HEK293 (cell line): ENCODE results near the gene ERBB2.

Source experiments
- ATF2 ChIP-seq: fragments of 450-650 bp; formaldehyde crosslinking; IDR thresholded peaks from 2 replicates; pipeline ENCODE4 v1.5.1; 2016; ENCODE audit warnings: missing biosample characterization, missing genetic modification characterization, low read depth
- ELK4 ChIP-seq: IDR thresholded peaks from 2 replicates; pipeline ENCODE4 v1.6.1; 2011; ENCODE audit warnings: mild to moderate bottlenecking, low read depth, low read length, borderline replicate concordance
- GLI4 ChIP-seq: fragments of 450-650 bp; formaldehyde crosslinking; IDR thresholded peaks from 2 replicates; pipeline ENCODE4 v1.5.1; 2016; ENCODE audit warnings: missing biosample characterization, missing genetic modification characterization
- IKZF3 ChIP-seq: fragments of 450-650 bp; IDR thresholded peaks from 2 replicates; pipeline ENCODE4 v1.5.0; 2018; ENCODE audit warnings: missing biosample characterization, mild to moderate bottlenecking, missing genetic modification characterization, moderate library complexity
- SCRT1 ChIP-seq: fragments of 450-650 bp; formaldehyde crosslinking; IDR thresholded peaks from 2 replicates; pipeline ENCODE4 v1.5.1; 2016; ENCODE audit warnings: missing biosample characterization, missing genetic modification characterization, borderline replicate concordance
- SP7 ChIP-seq: fragments of 450-650 bp; formaldehyde crosslinking; IDR thresholded peaks from 2 replicates; pipeline ENCODE4 v1.5.1; 2016; ENCODE audit warnings: missing biosample characterization, missing genetic modification characterization
- ZBTB48 ChIP-seq: fragments of 450-650 bp; formaldehyde crosslinking; IDR thresholded peaks from 2 replicates; pipeline ENCODE4 v1.5.1; 2016; ENCODE audit warnings: missing biosample characterization, missing genetic modification characterization
- ZFP37 ChIP-seq: fragments of 450-650 bp; formaldehyde crosslinking; IDR thresholded peaks from 2 replicates; pipeline ENCODE4 v1.5.1; 2016; ENCODE audit warnings: missing biosample characterization, missing genetic modification characterization
- ZNF148 ChIP-seq: fragments of 450-650 bp; formaldehyde crosslinking; IDR thresholded peaks from 2 replicates; pipeline ENCODE4 v1.5.0; 2017; ENCODE audit warnings: missing biosample characterization, missing genetic modification characterization, borderline replicate concordance
- ZNF221 ChIP-seq: fragments of 450-650 bp; formaldehyde crosslinking; IDR thresholded peaks from 2 replicates; pipeline ENCODE4 v1.5.1; 2017; ENCODE audit warnings: missing biosample characterization, missing genetic modification characterization, borderline replicate concordance
- ZNF248 ChIP-seq: fragments of 450-650 bp; formaldehyde crosslinking; IDR thresholded peaks from 2 replicates; pipeline ENCODE4 v1.5.1; 2017; ENCODE audit warnings: missing biosample characterization, missing genetic modification characterization
- ZNF354C ChIP-seq: fragments of 450-650 bp; formaldehyde crosslinking; IDR thresholded peaks from 2 replicates; pipeline ENCODE4 v1.5.1; 2016; ENCODE audit warnings: missing biosample characterization, missing genetic modification characterization, low read depth, borderline replicate concordance
- ZNF366 ChIP-seq: fragments of 450-650 bp; formaldehyde crosslinking; conservative IDR thresholded peaks from 2 replicates; pipeline ENCODE4 v1.5.1; 2016; ENCODE audit warnings: missing biosample characterization, missing genetic modification characterization
- ZNF514 ChIP-seq: fragments of 450-650 bp; formaldehyde crosslinking; IDR thresholded peaks from 2 replicates; pipeline ENCODE4 v1.5.1; 2016; ENCODE audit warnings: missing biosample characterization, missing genetic modification characterization
- ZNF600 ChIP-seq: fragments of 450-650 bp; formaldehyde crosslinking; IDR thresholded peaks from 2 replicates; pipeline ENCODE4 v1.5.1; 2016; ENCODE audit warnings: missing biosample characterization, missing genetic modification characterization
- ZNF610 ChIP-seq: fragments of 450-650 bp; formaldehyde crosslinking; IDR thresholded peaks from 2 replicates; pipeline ENCODE4 v1.5.1; 2016; ENCODE audit warnings: missing biosample characterization, missing genetic modification characterization, borderline replicate concordance
- ZNF621 ChIP-seq: fragments of 450-650 bp; formaldehyde crosslinking; IDR thresholded peaks from 2 replicates; pipeline ENCODE4 v1.5.1; 2017; ENCODE audit warnings: missing biosample characterization, missing genetic modification characterization
- ZNF626 ChIP-seq: fragments of 450-650 bp; sonication (Bioruptor Pico); formaldehyde crosslinking; IDR thresholded peaks from 2 replicates; pipeline ENCODE4 v1.5.1; 2018; ENCODE audit warnings: missing biosample characterization, missing genetic modification characterization, inconsistent platforms
- ZNF629 ChIP-seq: fragments of 450-650 bp; formaldehyde crosslinking; IDR thresholded peaks from 2 replicates; pipeline ENCODE4 v1.5.1; 2017; ENCODE audit warnings: missing biosample characterization, missing genetic modification characterization
- ZNF707 ChIP-seq: fragments of 450-650 bp; formaldehyde crosslinking; IDR thresholded peaks from 2 replicates; pipeline ENCODE4 v1.5.1; 2016; ENCODE audit warnings: missing biosample characterization, missing genetic modification characterization
- ZNF785 ChIP-seq: fragments of 450-650 bp; formaldehyde crosslinking; IDR thresholded peaks from 2 replicates; pipeline ENCODE4 v1.5.1; 2016; ENCODE audit warnings: missing biosample characterization, missing genetic modification characterization
- TF ChIP-seq, protein P1 (sequence below): fragments of 450-650 bp; formaldehyde crosslinking; IDR thresholded peaks from 2 replicates; pipeline ENCODE4 v1.5.1; 2017; ENCODE audit warnings: missing biosample characterization, mild to moderate bottlenecking, missing genetic modification characterization, moderate library complexity
- TF ChIP-seq, protein P2 (sequence below): fragments of 450-650 bp; formaldehyde crosslinking; IDR thresholded peaks from 2 replicates; pipeline ENCODE4 v1.5.1; 2016; ENCODE audit warnings: missing biosample characterization, missing genetic modification characterization
- TF ChIP-seq, protein P3 (sequence below): fragments of 450-650 bp; formaldehyde crosslinking; IDR thresholded peaks from 2 replicates; pipeline ENCODE4 v1.5.1; 2017; ENCODE audit warnings: missing biosample characterization, missing genetic modification characterization
- TF ChIP-seq, protein P4 (sequence below): fragments of 450-650 bp; formaldehyde crosslinking; IDR thresholded peaks from 2 replicates; pipeline ENCODE4 v1.5.1; 2017; ENCODE audit warnings: missing biosample characterization, missing genetic modification characterization
- TF ChIP-seq, protein P5 (sequence below): sonication (generic); formaldehyde crosslinking; IDR thresholded peaks from 2 replicates; pipeline ENCODE4 v1.8.1; 2022; ENCODE audit warnings: mild to moderate bottlenecking, moderate library complexity, missing genetic modification reagents

Gene ERBB2

GRCh38 chr17:39752241-39752881, 52.5 kb downstream of the ERBB2 start (continued):
- TF ChIP-seq, protein P1, sequence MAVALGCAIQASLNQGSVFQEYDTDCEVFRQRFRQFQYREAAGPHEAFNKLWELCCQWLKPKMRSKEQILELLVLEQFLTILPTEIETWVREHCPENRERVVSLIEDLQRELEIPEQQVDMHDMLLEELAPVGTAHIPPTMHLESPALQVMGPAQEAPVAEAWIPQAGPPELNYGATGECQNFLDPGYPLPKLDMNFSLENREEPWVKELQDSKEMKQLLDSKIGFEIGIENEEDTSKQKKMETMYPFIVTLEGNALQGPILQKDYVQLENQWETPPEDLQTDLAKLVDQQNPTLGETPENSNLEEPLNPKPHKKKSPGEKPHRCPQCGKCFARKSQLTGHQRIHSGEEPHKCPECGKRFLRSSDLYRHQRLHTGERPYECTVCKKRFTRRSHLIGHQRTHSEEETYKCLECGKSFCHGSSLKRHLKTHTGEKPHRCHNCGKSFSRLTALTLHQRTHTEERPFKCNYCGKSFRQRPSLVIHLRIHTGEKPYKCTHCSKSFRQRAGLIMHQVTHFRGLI (tag by site-specific recombination) = no peak
- TF ChIP-seq, protein P2, sequence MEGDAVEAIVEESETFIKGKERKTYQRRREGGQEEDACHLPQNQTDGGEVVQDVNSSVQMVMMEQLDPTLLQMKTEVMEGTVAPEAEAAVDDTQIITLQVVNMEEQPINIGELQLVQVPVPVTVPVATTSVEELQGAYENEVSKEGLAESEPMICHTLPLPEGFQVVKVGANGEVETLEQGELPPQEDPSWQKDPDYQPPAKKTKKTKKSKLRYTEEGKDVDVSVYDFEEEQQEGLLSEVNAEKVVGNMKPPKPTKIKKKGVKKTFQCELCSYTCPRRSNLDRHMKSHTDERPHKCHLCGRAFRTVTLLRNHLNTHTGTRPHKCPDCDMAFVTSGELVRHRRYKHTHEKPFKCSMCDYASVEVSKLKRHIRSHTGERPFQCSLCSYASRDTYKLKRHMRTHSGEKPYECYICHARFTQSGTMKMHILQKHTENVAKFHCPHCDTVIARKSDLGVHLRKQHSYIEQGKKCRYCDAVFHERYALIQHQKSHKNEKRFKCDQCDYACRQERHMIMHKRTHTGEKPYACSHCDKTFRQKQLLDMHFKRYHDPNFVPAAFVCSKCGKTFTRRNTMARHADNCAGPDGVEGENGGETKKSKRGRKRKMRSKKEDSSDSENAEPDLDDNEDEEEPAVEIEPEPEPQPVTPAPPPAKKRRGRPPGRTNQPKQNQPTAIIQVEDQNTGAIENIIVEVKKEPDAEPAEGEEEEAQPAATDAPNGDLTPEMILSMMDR (tag by site-specific recombination) = peak; percentile 45; the same call in 1 of the 2 replicates
- TF ChIP-seq ZNF600 (tag by site-specific recombination) = peak; percentile 42; the same call in 1 of the 2 replicates
- peak; percentile 62 for TF ChIP-seq SP7 (tag by site-specific recombination)
- peak; percentile 79 for TF ChIP-seq ZNF629 (tag by site-specific recombination)
- no peak for TF ChIP-seq ZNF248
- TF ChIP-seq ZNF354C (tag by site-specific recombination) = no peak
- TF ChIP-seq ZNF707 = no peak
- TF ChIP-seq, protein P3, sequence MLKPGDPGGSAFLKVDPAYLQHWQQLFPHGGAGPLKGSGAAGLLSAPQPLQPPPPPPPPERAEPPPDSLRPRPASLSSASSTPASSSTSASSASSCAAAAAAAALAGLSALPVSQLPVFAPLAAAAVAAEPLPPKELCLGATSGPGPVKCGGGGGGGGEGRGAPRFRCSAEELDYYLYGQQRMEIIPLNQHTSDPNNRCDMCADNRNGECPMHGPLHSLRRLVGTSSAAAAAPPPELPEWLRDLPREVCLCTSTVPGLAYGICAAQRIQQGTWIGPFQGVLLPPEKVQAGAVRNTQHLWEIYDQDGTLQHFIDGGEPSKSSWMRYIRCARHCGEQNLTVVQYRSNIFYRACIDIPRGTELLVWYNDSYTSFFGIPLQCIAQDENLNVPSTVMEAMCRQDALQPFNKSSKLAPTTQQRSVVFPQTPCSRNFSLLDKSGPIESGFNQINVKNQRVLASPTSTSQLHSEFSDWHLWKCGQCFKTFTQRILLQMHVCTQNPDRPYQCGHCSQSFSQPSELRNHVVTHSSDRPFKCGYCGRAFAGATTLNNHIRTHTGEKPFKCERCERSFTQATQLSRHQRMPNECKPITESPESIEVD = no peak
- no peak for TF ChIP-seq ZNF621 (tag by site-specific recombination)
- TF ChIP-seq IKZF3 (tag by site-specific recombination) = peak; percentile 51; the same call in 1 of the 2 replicates
- TF ChIP-seq GLI4 (tag by site-specific recombination) = no peak
- TF ChIP-seq, protein P4, sequence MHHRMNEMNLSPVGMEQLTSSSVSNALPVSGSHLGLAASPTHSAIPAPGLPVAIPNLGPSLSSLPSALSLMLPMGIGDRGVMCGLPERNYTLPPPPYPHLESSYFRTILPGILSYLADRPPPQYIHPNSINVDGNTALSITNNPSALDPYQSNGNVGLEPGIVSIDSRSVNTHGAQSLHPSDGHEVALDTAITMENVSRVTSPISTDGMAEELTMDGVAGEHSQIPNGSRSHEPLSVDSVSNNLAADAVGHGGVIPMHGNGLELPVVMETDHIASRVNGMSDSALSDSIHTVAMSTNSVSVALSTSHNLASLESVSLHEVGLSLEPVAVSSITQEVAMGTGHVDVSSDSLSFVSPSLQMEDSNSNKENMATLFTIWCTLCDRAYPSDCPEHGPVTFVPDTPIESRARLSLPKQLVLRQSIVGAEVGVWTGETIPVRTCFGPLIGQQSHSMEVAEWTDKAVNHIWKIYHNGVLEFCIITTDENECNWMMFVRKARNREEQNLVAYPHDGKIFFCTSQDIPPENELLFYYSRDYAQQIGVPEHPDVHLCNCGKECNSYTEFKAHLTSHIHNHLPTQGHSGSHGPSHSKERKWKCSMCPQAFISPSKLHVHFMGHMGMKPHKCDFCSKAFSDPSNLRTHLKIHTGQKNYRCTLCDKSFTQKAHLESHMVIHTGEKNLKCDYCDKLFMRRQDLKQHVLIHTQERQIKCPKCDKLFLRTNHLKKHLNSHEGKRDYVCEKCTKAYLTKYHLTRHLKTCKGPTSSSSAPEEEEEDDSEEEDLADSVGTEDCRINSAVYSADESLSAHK = no peak
- peak; percentile 76 for TF ChIP-seq ATF2 (tag by site-specific recombination)
- peak; percentile 44; the same call in 1 of the 2 replicates for TF ChIP-seq ZNF366
- no peak for TF ChIP-seq SCRT1 (tag by site-specific recombination)
- TF ChIP-seq, protein P5, sequence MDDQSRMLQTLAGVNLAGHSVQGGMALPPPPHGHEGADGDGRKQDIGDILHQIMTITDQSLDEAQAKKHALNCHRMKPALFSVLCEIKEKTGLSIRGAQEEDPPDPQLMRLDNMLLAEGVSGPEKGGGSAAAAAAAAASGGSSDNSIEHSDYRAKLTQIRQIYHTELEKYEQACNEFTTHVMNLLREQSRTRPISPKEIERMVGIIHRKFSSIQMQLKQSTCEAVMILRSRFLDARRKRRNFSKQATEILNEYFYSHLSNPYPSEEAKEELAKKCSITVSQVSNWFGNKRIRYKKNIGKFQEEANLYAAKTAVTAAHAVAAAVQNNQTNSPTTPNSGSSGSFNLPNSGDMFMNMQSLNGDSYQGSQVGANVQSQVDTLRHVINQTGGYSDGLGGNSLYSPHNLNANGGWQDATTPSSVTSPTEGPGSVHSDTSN = no peak
- no peak for TF ChIP-seq ZBTB48
- TF ChIP-seq ZNF610 (tag by site-specific recombination) = no peak
- TF ChIP-seq ZNF148 = no peak
- TF ChIP-seq ZFP37 (tag by site-specific recombination) = no peak
- TF ChIP-seq ZNF514 (tag by site-specific recombination) = no peak
- TF ChIP-seq ZNF221 (tag by site-specific recombination) = no peak
- no peak for TF ChIP-seq ZNF626 (tag by site-specific recombination)
- TF ChIP-seq ELK4 = no peak
- TF ChIP-seq ZNF785 (tag by site-specific recombination) = no peak
